Astrocyte (in vitro differentiated cells and primary cell): Measurements from ENCODE around the gene SCGB1D2.
"Not testable (repeated sequence)": the region's sequence is repeated elsewhere in the genome, so short reads cannot be mapped to it uniquely, and the experiment has no call there.

Source experiments
- EZH2 ChIP-seq: IDR thresholded peaks from 2 replicates; pipeline ENCODE4 v1.6.1; 2012; ENCODE audit warnings: mild to moderate bottlenecking, low read length, inconsistent platforms; ENCODE audit not compliant: insufficient read depth
- TF ChIP-seq, protein P1 (sequence below): IDR thresholded peaks from 2 replicates; pipeline ENCODE4 v1.5.1; 2011; ENCODE audit warnings: low read depth, mild to moderate bottlenecking, inconsistent platforms, low read length, moderate library complexity; ENCODE audit not compliant: insufficient read depth

DNA sequence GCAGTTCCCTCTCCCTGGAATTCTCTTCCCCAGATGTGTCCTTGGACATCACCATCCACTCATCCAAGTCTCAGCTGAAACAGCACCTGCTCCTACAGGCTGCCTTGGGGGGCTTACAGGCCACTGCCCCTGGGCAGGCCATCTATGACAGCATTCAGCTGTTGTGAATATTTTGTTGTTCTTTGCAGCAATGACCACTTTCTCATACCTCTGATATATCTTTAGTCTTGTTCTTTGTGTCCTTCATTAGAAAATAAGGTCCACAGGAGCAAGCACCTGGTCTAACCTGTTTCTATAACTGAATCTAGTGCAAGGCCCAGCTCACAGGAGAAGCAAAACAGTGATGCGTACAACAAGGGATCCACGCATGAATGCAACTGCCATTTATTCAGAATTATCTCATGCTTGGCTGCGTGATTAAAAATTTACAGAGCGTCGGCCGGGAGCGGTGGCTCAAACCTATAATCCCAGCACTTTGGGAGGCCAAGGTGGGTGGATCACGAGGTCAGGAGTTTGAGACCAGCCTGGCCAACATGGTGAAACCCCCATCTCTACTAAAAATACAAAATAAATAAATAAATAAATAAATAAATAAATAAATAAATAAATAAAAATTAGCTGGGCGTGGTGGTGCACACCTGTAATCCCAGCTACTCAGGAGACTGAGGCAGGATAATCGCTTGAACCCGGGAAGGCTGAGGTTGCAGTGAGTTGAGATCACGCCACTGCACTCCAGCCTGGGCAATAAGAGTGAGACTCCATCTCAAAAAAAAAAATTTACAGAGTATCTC, 35.6 kb upstream of the SCGB1D2 start:
- TF ChIP-seq, protein P1, sequence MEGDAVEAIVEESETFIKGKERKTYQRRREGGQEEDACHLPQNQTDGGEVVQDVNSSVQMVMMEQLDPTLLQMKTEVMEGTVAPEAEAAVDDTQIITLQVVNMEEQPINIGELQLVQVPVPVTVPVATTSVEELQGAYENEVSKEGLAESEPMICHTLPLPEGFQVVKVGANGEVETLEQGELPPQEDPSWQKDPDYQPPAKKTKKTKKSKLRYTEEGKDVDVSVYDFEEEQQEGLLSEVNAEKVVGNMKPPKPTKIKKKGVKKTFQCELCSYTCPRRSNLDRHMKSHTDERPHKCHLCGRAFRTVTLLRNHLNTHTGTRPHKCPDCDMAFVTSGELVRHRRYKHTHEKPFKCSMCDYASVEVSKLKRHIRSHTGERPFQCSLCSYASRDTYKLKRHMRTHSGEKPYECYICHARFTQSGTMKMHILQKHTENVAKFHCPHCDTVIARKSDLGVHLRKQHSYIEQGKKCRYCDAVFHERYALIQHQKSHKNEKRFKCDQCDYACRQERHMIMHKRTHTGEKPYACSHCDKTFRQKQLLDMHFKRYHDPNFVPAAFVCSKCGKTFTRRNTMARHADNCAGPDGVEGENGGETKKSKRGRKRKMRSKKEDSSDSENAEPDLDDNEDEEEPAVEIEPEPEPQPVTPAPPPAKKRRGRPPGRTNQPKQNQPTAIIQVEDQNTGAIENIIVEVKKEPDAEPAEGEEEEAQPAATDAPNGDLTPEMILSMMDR: not testable (repeated sequence)
- not testable (repeated sequence) for TF ChIP-seq EZH2
